EL (cell line): Measurements from ENCODE around the gene ATXN8OS.
"Not testable (repeated sequence)": the region's sequence is repeated elsewhere in the genome, so short reads cannot be mapped to it uniquely, and the experiment has no call there.

Experiments used
- DNase-seq: peaks from one replicate; pipeline ENCODE4 v3.0.0-alpha.2; 2016

ATXN8OS gene

DNA sequence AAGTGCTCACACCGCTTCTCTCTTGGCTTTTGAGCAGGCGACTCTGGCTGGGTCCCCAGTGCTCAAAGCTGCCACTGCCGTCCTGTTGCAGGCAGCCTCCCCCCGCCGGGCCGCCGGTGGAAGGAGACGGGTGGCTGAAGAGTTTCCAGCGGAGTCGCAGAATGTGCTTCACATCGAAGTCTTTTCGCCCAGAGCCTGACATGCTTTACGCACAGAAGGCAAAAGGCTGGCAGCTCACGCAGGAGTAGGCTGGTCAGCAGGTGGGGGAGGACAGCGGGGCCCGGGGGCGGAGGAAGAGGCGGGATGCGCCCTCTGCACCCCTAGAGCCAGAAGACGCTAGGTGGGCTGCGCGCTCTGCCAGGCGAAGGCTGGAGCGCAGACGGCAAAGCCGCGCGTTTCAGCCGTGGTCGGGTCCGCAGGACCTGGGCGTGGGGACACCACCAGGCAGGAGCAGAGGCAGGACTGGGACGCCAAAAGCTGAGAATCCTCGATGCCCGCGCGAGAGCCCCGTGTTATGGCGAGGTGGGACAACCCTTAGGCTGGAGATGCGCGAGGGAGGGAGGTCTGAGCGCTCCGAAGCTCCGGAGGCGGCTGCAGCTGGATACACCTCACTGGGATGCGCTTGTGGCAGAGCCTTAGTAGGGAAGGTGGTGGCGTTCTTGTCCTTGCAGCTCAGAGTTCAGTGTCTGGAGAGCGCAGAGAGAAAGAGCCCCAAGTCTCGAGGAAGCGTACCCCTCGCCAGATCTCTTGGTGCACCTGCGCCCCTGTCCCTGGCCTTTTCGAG is at the start of gene ATXN8OS:
Gene ATXN8OS, plus strand, starts transcription at position 329 of the 784 bp plus-strand sequence.
- no peak for DNase-seq

DNA sequence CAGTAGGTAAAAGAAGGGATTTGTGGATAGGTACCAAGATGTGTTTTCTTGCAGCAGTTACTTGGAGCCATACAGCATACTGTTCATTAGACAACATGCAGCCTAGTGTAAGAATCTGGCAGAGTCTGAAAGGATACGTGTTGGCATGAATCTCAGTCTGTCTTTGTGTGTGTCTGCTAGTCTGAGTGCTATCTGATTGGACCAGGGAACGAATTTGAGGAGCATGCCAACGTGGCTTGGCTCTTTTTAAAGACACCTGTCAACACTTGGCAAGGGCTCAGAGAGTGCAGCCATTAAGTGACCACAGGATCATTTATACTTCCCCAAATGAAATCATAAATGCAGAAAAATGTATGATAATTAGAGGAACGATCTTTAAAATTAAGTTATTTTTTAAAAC is 27.6 kb upstream of the ATXN8OS start:
- no peak for DNase-seq

DNA sequence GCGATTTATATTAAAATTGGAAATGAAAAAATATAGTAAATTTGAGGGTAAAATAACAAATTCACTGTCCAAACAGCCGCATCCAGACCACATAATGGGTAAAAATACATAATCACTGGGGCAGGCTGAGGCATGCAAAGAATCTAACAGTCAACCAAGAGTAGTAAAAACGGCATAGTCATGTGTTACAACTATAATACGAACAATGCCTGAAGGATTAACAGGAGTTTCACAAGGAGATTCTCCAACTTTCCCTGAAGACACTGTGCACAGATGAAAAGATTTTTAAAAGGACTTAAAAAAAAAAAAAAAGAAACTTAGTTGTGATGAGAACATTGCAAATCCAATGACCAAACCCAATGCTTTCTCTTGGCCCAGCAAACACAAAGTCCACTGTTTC is 20.4 kb upstream of the ATXN8OS start:
- DNase-seq, result no peak

DNA sequence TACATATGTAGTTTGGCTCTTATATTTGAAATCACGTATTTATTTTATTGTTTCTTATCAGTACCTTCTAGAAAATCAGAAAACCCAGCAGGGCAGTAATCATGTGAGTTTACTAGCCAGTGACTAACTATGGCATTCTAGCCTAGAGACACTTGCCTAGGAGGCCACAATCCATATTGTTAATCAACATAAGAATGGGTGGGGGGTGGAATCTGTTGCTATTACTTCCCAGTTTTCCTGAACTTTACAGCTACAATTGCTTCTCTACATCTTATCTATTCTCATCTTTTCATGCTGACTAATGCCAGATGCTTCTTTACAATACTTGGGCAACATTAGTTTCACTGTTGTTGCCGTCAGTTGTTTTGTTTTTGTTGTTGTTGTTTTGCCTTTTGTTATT is 18.7 kb upstream of the ATXN8OS start:
- DNase-seq, result no peak

DNA sequence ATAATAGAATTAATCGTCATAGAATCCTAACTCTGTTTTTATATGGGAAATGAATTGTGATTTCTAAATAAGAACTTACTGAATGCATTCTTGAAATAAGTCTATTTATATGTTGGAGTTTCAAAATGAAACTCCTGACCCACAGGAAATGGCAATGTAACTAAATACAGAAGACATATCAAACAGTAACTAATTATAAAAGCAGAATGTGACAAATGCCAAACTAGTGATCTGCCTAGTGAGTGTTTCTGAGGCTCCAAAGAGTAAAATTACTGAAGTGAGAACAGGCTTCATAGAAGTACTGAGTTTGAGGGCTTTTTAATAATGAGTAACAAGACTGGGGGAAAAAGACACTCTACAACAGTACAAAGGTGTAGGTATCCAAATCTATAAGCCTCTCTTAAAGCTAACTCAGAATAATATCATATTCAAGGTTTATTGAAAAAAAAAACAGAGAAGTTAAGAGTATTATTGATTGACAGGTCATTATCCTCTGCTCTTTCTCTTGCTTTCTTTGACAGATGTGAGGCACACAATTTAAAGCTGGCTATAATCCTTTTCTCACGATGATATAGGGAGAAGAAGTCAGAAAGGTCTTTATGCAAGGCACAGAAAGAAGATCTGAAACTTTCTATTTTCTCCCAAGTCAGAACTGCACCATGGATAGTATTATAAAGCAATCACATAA is 17.4 kb upstream of the ATXN8OS start:
- DNase-seq, result no peak

DNA sequence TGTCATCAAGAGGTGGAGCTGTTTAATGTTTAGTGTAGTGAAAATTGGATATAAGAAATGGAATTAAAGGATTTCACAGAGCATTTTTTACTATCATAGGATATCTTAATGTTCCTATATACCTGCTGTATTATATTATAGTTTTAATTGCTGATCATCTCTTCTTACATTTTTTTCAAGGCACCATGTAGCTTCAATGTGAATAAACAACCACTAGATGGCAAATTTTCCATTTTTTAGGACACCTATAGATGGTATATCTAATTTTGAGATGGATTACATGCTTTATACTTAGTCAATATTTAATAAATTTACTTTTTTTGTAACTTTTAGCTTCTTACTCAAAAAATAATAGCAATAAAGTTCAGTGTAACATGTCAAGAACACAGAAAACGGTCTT is 9.0 kb upstream of the ATXN8OS start:
- no peak for DNase-seq

DNA sequence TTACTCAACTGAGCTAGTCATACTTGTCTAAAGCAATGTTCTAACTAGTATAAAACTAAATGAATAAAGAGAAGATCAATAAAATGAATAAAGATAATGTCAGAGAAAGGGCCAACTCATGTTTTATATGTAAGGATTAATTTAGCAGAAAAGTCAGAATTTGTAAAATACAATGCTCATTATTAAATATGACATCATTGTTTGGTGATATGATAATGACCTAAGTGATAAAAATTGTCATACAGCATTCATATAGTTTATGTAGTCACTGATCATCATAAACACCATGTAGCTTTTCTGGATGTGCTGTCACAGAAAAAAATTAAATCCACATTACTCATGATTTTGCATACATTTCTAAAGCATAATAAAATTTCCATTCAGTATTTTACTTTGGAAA is 3.1 kb upstream of the ATXN8OS start:
- no peak for DNase-seq

DNA sequence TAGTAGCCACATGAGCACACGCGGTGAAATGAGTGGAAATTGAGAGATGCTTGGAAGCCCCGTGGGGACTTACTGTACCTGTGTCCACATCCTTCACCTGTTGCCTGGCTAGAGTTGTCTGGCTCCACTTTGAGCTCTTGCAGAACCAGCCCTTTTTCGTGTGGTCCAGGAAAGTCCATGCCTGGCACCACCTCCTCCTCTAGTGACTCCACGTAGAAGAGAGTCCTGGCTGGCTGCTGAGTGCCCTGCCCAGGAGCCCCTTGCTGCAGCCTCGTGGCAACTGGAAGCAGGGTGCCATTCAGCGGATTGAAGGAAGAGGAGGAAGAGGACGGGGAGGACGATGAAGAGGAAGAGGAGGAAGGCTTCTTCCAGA is 515 bp upstream of the ATXN8OS start:
- DNase-seq, result no peak

DNA sequence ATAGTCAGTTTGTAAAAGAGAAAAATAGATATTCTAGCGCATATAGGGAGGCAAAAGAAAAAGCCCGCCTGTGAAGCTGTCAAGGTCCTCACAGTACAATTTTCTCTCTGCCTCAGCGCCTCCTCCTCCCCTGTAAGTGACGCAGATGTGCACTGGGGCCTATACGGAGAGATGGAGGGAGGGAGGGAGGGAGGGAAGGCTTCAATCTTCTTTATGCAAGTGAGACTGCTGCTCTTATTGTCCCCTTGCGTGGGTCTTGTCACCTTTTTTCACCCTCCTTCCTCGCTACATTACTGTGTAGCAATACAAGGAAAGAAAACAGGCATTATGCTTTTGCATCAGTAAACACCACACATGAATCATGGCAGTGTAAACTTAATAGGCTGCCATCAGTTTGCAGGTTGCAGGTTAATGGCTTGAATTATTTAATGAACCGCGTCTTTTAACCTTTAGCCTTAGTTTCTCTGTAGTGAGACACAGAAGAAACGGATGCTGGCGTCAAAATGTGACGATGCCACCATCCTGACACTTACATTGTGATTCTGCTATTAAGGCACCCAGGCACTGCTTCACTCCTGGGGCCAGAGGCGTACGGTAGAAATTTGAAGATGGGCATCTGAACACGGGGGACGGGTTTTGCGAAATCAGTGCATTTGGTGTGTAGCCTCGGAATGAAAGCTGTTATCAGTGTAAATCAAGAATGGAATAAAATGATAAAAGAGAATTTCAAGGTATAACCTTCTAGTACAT is 905 bp downstream of the ATXN8OS start, which contains the start of gene KLHL1:
Gene KLHL1, minus strand, starts transcription at position 97 of the 750 bp plus-strand sequence. CDS start 753 bp downstream, outside the sequence.
- no peak for DNase-seq

DNA sequence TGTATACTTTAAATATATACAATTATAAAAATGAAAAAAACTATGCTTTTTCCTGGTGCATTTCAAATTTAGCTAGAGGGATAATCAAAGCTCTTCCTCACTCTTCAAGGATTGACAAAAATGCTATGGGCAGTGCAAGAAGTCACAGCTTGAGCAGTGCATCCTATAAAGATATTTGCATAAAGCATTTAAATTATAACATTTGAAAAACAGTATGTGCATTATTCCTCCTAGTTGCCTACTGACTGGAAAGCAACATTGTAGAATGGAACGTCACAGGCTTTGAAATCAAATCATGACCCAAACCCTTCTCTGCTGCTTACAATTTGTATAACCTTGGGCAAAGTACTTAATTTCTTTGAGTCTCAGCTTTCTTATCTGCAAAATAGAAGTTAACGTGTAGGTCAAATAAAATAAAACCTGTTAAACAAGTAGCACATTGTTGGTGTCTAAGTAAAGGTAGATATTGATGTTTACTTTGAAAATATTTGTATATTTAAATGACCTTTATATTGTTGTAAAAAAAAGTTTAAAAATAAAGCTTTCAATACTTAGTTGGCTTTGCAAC is 9.8 kb downstream of the ATXN8OS start:
- DNase-seq, result no peak

DNA sequence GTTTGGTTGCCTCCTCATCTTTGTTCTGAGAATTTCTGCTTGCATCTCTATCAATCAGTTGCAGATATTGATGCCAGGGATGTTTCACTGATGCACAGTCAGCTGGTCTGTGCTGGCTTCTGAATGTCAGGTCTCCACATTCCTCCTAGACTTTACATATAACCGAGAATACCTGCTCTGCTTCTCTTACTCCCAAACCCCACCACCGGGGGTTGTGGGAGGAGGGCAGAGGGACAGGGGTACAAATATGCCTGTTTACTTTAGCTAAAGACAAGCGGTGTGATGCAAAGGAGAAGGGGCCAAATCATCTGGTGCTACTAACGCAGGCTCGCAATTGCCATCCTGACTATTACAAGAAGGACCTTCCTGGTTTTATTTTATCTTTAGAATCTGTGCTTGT is 18.1 kb downstream of the ATXN8OS start:
- DNase-seq, result no peak

DNA sequence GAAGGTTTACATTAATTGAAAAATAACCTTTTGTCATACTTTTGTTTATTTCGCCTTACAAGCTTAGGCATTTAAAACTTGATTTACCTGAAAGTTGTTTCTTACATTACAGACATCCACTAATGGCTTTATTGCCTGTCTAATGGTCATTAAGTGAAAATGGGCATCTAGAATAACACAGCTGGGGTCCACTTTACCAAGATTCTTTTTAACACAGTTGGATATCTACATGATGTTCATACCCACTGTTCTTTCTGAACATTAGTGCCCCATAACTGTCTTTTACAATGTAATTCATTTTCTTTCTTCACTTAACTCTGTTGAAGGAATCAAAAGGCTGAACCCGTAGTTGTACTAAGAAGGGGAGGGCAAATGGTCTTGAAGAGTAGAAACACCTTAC is 20.5 kb downstream of the ATXN8OS start:
- DNase-seq, result no peak

DNA sequence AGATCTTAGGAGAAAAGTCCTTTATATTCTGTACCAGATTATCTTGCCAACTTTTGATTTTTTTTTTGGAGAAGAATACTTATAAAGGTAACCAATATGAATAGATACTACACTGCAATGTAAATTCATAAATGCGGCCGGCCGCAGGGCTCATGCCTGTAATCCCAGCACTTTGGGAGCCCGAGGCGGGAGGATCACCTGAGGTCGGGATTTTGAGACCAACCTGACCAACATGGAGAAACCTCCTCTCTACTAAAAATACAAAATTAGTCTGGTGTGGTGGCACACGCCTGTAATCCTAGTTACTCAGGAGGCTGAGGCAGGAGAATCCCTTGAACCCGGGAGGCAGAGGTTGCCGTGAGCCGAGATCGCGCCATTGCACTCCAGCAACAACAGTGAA is 35.0 kb downstream of the ATXN8OS start:
- not testable (repeated sequence) for DNase-seq

DNA sequence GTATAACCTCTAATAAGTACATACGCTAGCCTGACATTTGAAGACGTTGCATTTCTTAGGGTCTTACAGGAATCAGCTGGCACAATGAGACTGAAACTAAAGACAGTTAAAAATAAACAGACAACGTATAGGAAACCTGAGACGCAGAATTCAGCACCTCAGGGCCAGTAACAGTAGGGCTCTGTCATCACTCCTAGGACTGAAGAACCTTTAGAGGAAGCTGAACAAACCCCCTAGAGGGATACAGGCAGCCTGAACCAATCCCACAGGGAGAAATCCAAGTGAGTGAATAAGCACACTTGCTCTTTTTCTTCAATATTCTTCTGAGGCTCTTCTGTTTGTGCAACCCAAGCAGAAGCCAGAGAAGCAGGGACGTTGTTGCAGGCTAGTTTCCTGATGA is 54.5 kb downstream of the ATXN8OS start:
- DNase-seq, result no peak

DNA sequence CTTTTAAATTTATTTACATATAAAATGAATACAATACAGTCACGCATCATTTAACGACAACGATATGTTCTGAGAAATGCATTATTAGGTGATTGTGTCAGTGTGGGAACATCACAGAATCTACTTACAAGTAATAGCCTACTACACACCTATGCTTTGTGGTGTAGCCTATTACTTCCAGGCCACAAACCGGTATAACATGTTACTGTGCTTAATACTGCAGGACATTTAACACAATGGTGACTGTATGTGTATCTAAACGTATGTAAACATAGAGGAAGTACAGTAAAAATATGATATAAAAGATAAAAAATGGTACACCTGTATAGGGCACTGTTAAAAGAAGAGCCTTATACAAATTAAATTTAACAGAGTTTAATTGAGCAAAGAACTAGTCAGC is 63.1 kb downstream of the ATXN8OS start:
- DNase-seq, result no peak

DNA sequence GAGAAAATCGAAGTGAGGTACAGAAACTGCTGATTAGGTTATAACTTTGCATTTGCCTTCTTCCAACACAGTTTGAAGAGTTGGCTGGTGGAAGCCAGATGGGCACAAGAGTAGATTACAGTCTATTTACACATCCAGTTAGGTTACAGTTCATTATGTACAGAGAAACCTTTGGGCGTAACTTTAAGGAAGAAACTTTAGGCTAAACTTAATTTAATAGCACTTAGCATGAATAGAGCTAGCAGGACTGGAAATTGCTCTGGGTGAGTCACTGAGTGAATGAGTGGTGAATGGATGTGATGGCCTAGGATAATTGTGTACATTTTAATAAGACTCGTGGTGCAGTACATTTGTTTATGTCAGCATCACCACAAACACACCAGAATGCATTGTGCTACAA is 63.5 kb downstream of the ATXN8OS start:
- no peak for DNase-seq

DNA sequence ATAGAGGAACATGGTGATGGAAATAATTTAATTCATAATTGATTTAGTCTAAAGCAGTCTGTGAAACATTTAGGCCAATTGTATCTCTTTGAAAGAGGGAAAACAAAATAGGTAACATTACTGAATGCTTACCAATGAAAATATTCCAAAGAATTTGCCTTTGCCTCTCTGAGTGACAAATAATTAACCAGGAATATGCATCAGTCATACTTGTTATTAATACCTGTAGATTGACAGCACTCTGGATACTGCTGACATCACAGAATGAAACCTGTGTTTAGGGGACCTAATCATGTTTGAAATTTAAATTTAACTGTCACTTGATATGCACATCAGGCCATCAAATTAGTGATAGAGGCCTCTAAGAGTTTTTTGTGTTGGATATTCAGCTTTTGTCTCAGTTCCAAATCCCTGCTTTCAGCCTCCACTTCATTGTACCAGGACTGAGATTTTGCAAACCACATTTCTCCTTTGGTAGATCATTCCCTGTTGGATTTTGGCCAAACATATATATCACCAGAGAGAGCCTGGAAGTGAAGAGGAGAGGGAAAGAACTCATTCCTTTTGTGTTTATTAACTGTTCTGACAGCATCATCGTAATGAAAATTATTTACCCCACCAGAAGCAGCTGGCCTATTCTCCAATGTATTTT is 65.4 kb downstream of the ATXN8OS start:
- no peak for DNase-seq

DNA sequence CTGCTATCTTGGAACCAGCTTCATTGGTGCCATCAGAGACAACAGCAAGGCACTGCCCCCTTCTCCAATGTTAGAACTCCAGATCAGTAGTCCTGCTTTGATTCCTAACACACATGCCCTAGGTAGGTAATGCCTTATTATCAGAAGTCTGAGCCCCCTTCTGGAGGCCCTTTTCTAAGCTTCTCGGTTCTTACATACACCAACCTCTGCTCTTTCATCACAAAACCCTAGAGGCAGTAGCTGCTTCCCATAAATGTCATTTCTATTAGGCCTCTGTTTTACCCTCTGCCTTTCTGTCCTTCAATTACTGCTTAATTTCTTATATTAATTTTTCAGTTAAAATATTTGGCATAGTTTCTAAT is 66.0 kb downstream of the ATXN8OS start:
- DNase-seq, result no peak

DNA sequence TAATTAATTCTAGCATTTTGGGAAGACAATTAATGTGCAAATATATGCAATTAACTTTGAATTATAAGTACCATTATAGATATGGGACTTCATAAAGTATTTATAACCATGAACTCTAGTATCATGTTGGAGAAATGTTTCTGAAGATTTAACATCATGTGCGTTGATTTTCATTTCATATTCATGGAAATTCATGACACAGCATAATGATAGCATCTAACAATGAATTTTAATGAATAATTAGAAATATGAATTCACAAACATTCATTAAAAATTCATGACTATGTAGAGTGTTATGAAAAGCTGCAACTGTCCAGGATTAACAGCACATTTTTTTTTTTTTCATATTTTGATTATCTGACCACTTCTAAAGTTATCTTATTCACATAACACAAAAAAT is 70.7 kb downstream of the ATXN8OS start:
- DNase-seq, result no peak
